Stomach (tissue), 9 donors: ENCODE results near the gene RNF4. TPM values are rescaled to one million over a fixed set of nuclear protein-coding genes. Genes with fewer than 3 reads are reported as not detected.

ENCODE experiments used
- DNase-seq, 2 donors: peaks; one replicate each; pipeline versions ENCODE4 v3.0.0 to v3.0.0-alpha.2; 2013 to 2019
- H3K27ac ChIP-seq, 5 donors: fragments of 200-600 bp in 4 of 5; sonication (generic) in 4 of 5; one replicate each; pipeline ENCODE4 v1.5.1; 2013 to 2019; ENCODE audit warnings: mild to moderate bottlenecking in 1 of 5, moderate library complexity in 1 of 5
- H3K27me3 ChIP-seq, 3 donors: fragments of 200-600 bp; sonication (generic); one replicate each; pipeline ENCODE4 v1.5.1; 2017 to 2019; ENCODE audit warnings: mixed run types in 1 of 3
- H3K36me3 ChIP-seq, 4 donors: fragments of 200-600 bp; sonication (generic); 1 replicate in 3 of 4; 2 replicates in 1 of 4; pipeline ENCODE4 v1.5.1; 2016 to 2019
- H3K4me1 ChIP-seq, 4 donors: fragments of 200-600 bp; sonication (generic); one replicate each; pipeline ENCODE4 v1.5.1; 2016 to 2019
- H3K4me3 ChIP-seq, 4 donors: fragments of 200-600 bp; sonication (generic) in 3 of 4; one replicate each; pipeline ENCODE4 v1.5.1; 2016 to 2019; ENCODE audit warnings: mild to moderate bottlenecking in 1 of 4
- H3K9me3 ChIP-seq, 4 donors: fragments of 200-600 bp; sonication (generic); one replicate each; pipeline ENCODE4 v1.5.1; 2016 to 2019
- EP300 ChIP-seq: sonication (generic); formaldehyde crosslinking; IDR thresholded peaks from one replicate; pipeline ENCODE4 v1.6.1; 2017; ENCODE audit warnings: antibody characterized with exemption
- POLR2A ChIP-seq, 4 donors: fragments of 450-650 bp; IDR thresholded peaks; one replicate each; pipeline ENCODE4 v1.6.1; 2016; ENCODE audit warnings: antibody characterized with exemption in 4 of 4, control low read depth in 2 of 4, mild to moderate bottlenecking in 1 of 4, moderate library complexity in 1 of 4
- POLR2AphosphoS5 ChIP-seq, 3 donors: sonication (generic); formaldehyde crosslinking; IDR thresholded peaks; one replicate each; pipeline ENCODE4 v1.6.1; 2016; ENCODE audit warnings: antibody characterized with exemption in 3 of 3
- WGBS, 5 donors: extraction: QIAGEN DNeasy Blood & Tissue Kit in 3 of 5; methylation state at CpG; one replicate each; pipeline versions ENCODE4 v1.1.5 to v1.1.7; 2013 to 2018; 5-methylcytosine and 5-hydroxymethylcytosine counted together
- intact Hi-C: fragments of 100-400 bp; cut with DNase I; formaldehyde crosslinking; loops from one replicate; pipeline ENCODE4 v1.15.1; 2023; ENCODE audit warnings: low total_unique reads
- polyA plus RNA-seq, 3 donors: library from polyadenylated mRNA; stranded (reverse); fragments of 200-250 nt; gene quantifications; one replicate each; pipeline ENCODE4 v1.2.3, GENCODE V29; 2013
- total RNA-seq, 5 donors: library from RNA; depleted of rRNA; stranded (reverse); fragments of >200 nt; gene quantifications; one replicate each; pipeline versions ENCODE4 v1.1.0 to v1.2.3, GENCODE V29; 2014 to 2016
- TF ChIP-seq, protein P1 (sequence below), 7 experiments: fragments of 450-650 bp in 4 of 7; fragments of 200-600 bp in 3 of 7; sonication (generic) in 3 of 7; IDR thresholded peaks; one replicate each; pipeline ENCODE4 v1.5.1; 2016 to 2019; ENCODE audit warnings: antibody characterized with exemption in 7 of 7, control low read depth in 2 of 7, mild to moderate bottlenecking in 1 of 7
- donor health status: healthy with polysubstance abuse.
- donor health status: Bipolar disorder and iron deficiency.
- donor health status: healthy.

Gene RNF4
- total and polyA plus RNA-seq, 8 donors, result 5.3 to 75.2 (median 29.0) TPM

DNA sequence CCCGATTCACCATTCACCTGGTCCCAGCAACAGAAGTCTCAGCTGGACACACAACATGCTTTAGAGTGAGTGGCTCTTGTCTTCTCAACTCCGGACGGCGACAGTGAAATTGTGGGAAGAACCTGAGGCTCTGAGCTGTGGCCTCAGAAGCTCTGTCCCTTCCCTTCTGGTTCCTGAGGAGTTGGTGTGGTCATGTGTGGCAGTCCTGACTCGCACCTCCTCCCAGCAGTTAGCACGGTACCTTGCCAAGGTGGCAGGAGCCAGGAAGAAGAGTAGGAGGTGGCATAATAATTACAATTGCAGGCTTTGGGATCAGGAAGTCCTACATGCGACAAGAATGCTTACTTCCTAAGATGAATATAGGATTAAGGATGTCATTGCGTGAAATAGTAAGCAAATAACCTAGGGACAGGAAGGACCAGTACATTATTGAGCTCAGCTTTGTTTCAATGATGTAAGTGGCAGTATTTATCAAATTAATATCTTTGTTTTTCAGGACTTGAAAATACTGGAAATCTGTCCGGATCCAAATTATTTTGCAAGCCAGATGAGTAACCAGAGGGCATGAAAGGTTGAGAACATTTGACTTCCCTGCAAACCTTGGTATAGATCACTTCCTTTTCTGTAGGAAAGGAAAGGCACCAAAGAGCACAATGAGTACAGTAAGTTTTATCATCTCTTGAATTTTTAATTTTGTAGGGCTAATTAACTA is 21.1 kb downstream of the RNF4 start:
- no peak for DNase-seq
- intact Hi-C loops, result no loop called here
- no peaks in the 10 kb centered on the region for H3K27me3 ChIP-seq
- peaks cover 44 to 87% (median 55%) of the 10 kb centered on the region in 4 donors for H3K4me1 ChIP-seq
- no peaks in the 10 kb centered on the region for H3K9me3 ChIP-seq
- H3K36me3 ChIP-seq, result peaks cover 29 to 61% (median 41%) of the 10 kb centered on the region in 4 donors
- no peak overlapping the region for H3K4me3 ChIP-seq
- peak overlapping the region; percentile 25 to 69 (median 32) for H3K27ac ChIP-seq
- WGBS, 5 donors, result 73 to 79% (median 77%) methylated on average over 9 of the region's 9 CpGs
- TF ChIP-seq POLR2AphosphoS5 (IDR thresholded peaks at IDR 0.05) (no peak), POLR2A (IDR thresholded peaks at IDR 0.05) (no peak), EP300 (no peak)
- TF ChIP-seq, protein P1, sequence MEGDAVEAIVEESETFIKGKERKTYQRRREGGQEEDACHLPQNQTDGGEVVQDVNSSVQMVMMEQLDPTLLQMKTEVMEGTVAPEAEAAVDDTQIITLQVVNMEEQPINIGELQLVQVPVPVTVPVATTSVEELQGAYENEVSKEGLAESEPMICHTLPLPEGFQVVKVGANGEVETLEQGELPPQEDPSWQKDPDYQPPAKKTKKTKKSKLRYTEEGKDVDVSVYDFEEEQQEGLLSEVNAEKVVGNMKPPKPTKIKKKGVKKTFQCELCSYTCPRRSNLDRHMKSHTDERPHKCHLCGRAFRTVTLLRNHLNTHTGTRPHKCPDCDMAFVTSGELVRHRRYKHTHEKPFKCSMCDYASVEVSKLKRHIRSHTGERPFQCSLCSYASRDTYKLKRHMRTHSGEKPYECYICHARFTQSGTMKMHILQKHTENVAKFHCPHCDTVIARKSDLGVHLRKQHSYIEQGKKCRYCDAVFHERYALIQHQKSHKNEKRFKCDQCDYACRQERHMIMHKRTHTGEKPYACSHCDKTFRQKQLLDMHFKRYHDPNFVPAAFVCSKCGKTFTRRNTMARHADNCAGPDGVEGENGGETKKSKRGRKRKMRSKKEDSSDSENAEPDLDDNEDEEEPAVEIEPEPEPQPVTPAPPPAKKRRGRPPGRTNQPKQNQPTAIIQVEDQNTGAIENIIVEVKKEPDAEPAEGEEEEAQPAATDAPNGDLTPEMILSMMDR (IDR thresholded peaks at IDR 0.05), result no peak

DNA sequence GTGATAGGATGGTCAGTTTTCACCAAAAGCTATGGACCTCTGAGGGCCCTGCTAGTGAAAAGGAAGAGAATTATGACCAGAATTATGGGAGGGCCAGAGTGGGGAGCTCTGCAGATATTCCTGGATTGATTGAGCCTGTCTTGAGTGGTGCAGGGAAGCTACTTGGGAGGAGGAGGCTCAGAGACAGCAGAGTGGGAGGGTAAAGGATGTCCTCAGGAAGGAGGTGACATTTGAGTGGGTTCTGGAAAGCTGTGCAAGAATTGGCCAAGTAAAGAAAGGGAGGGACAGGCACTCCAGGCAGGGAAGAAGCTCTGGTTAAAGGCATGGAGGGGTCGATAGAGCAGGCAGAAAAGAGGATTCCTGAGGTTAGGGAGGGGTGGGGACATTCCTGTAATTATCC is 24.1 kb downstream of the RNF4 start:
- Histone ChIP-seq H3K27me3 (no peaks in the 10 kb centered on the region), H3K9me3 (no peaks in the 10 kb centered on the region), H3K36me3 (peaks cover 40 to 91% (median 67%) of the 10 kb centered on the region in 4 donors), H3K4me3 (no peak overlapping the region), H3K4me1 (peaks cover 17 to 81% (median 44%) of the 10 kb centered on the region in 4 donors), H3K27ac (peak overlapping the region in 2 of 5 donors; percentile 38 to 45)
- DNase-seq, result no peak
- intact Hi-C loops, result no loop called here
- WGBS, 5 donors, result 74 to 100% (median 86%) methylated on average over 1 of the region's 1 CpG
- TF ChIP-seq, protein P1 (IDR thresholded peaks at IDR 0.05), result no peak
- TF ChIP-seq EP300 (no peak), POLR2AphosphoS5 (IDR thresholded peaks at IDR 0.05) (no peak)

DNA sequence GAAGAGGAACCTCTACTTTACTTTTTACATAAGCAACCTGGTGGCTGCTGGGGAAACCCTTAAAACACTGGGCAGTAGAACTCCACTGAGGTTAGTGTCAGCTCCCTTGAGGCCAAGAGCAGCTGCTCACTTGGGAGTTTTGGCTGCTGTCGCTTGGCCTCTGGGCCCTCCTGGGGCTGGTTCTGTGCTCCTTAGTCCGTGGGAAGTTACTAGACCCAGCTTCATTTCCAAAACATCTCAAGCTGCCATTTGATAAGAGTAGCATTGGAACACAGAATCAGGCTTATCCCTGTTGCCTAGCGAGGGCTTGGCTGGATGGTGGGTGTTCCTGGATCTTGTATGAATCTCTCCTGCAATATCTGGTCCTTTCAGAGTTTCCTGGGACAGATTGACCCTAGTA is 26.1 kb downstream of the RNF4 start:
- Histone ChIP-seq H3K36me3 (peaks cover 52 to 97% (median 87%) of the 10 kb centered on the region in 4 donors), H3K27ac (peak overlapping the region; percentile 6 to 77 (median 72))

DNA sequence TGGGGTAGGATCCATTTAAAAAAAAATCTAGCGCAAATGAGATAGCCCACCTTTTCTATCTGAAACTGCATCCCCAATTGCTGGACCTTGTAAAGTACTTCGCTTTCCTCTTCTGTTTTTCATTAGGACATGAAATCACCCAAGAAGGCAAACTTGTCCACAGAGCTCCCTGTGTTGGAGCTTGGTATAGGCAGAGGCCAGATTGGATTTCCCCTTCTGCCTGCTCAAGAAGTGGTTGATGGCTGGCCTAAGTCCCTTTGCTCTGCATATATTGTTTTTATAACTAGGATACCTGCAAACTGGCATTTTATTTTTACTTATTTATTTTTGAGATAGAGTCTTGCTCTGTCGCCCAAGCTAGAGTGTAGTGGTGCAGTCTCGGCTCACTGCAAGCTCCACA is 28.4 kb downstream of the RNF4 start:
- intact Hi-C loops, result no loop called here
- H3K27ac ChIP-seq, result peak overlapping the region in 2 of 5 donors; percentile 18 to 25
- DNase-seq, result no peak
- H3K4me1 ChIP-seq, result peaks cover 7 to 50% (median 27%) of the 10 kb centered on the region in 4 donors
- no peak overlapping the region for H3K4me3 ChIP-seq
- TF ChIP-seq EP300 (no peak), POLR2AphosphoS5 (IDR thresholded peaks at IDR 0.05) (no peak), POLR2A (IDR thresholded peaks at IDR 0.05) (no peak)
- TF ChIP-seq, protein P1 (IDR thresholded peaks at IDR 0.05), result no peak
- no peaks in the 10 kb centered on the region for H3K9me3 ChIP-seq
- 94 to 99% (median 98%) methylated on average over 4 of the region's 4 CpGs for WGBS, 5 donors
- H3K27me3 ChIP-seq, result no peaks in the 10 kb centered on the region
- H3K36me3 ChIP-seq, result peaks cover 56 to 98% (median 87%) of the 10 kb centered on the region in 4 donors

More for the DNA sequence above, 26.1 kb downstream of the RNF4 start:
- intact Hi-C loops, result no loop called here
- no peaks in the 10 kb centered on the region for H3K27me3 ChIP-seq
- TF ChIP-seq EP300, result no peak
- TF ChIP-seq, protein P1 (IDR thresholded peaks at IDR 0.05), result no peak
- no peak for TF ChIP-seq POLR2AphosphoS5 (IDR thresholded peaks at IDR 0.05)
- TF ChIP-seq POLR2A (IDR thresholded peaks at IDR 0.05), result no peak
- no peak for DNase-seq
- peaks cover 7 to 61% (median 28%) of the 10 kb centered on the region in 4 donors for H3K4me1 ChIP-seq
- H3K9me3 ChIP-seq, result no peaks in the 10 kb centered on the region
- H3K4me3 ChIP-seq, result no peak overlapping the region
- 39 to 64% (median 49%) methylated on average over 3 of the region's 3 CpGs for WGBS, 5 donors
